ENCODE measurements around the gene FLYWCH1. TPM values are rescaled to one million over a fixed set of nuclear protein-coding genes. Genes with fewer than 3 reads are reported as not detected.

FLYWCH1 gene
- polyA plus RNA-seq, 4 donors = 19.3 to 40.9 (median 25.4) TPM

DNA sequence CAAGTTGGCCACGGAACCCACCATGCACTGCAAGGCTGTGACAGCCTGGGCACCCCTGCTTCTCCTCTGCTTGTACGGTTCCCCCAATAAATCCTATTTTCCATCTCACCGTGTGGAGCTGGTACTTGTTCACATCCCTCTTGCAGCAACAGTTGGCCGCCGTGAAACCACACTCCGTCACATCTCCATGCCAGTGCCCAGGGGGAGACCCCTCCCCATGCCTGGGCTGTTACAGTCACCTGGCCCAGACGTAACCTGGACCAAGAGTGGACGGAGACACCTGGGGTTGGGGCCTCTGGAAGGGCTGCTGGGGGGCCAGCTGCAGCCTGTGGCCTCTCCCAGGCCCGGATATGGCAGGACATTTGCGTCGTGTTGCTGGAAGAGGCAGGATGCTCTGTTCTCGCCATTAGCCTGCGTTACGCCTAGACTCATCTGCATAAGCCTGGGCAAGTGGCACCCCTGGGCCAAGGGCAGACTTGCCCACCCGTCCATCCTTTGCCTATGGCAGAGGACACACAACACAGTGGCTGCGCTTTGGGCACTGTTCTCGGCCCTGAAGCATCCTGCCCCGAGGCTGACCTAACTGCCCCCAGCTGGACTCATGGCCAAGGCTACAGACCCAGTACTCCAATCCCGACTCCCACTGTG lies 38.1 kb downstream of the FLYWCH1 start:
- DNase-seq (ENCODE audit: low read depth in 4 of 4, low spot score in 2 of 4) = no peak

DNA sequence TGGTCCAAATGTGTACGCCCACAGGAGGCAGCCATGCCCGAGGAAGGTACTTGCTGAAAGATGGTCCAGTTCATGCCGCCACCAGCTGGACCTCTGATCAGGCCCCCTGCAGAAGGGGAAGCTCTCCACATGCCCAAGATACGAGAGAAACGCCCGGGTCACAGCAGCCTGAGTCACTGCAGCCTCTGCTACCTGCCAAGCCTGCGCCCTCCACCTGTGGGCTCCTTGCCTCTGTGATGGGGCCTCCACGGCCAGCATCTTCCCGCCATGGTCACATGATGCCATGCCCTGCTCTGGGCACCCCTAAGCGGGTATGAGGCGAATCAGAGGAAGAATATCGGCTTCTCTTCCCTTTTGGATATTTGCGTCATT lies 38.6 kb downstream of the FLYWCH1 start:
- no peak for DNase-seq (ENCODE audit: low read depth in 4 of 4, low spot score in 2 of 4)

DNA sequence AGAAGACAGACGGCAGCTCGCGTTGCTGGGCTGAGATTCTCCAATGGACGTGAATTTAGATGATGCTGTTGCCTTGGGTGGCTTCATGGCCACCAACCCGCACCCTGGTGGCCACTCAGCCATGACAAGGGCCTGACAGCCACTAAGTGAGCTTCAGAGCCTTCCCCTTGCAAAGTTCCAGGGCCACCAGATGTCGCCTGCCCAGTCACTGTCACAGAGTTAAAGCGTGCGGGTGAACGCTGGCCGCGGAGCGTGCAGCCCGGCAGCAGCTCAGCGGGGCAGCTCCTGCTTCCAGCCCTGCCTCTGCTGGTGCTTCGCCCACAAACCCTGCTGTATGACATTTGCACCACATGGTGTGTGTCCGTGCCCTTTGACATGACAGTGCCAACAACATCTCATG lies 39.0 kb downstream of the FLYWCH1 start:
- DNase-seq (ENCODE audit: low read depth in 4 of 4, low spot score in 2 of 4) = no peak

DNA sequence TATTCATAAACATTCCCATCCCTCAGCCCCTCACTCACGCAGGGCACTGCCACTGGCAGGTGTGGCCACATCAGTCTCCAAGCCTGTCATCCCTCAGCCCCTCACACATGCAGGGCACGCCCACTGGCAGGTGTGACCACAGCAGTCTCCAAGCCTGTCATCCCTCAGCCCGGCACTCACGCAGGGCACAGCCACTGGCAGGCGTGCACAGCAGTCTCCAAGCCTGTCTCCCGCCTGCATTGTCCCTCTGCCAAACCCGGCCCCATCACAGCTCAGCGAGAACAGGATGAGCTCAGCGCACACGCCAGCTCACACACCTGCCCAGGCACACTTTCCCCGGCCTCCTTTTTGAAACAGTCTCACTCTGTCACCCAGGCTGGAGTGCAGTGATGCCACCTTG lies 40.9 kb downstream of the FLYWCH1 start:
- DNase-seq (ENCODE audit: low read depth in 4 of 4, low spot score in 2 of 4) = no peak

DNA sequence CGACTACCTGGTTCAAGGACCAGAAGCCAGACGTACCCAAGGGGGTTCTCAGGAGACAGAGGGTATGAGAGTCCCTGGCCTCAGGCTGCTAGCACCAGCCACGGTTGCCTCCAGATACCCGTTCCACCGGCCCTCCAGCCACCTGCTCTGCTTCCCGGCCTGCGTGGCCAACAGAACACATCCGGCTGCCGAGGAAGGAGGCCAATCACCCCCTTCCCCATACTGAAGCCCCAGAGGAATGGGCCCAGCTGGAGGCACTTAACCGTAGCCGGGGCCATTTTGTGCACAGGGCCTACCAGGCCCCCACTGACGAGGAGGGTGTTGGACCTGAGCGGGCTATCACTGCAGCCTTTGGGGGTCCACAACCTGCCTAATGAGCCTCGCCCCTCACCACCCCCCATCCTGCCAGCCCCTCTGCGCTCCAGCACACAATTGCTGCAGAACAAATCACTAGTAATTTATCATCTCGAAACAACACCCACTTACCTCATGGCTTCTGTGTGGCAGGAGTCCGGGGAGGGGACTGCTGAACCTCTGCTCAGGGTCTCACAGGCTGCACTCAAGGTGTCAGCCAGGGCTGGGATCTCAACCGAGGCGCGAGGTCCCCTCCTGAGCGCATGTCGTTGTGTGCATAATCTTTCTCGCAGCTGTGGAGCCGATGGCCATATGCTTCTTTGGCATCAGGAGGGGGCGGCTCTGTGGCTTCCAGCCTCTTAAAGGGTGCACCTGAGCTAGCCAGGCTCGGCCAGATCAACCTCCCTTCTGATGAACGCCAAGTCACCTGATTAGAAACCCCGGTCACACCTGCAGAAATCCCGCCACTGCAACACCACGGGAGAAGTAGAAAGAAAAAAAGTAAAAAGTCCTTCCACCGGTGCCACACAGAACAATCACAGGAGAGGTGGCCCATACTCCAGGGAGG lies 42.2 kb downstream of the FLYWCH1 start:
- no peak for DNase-seq (ENCODE audit: low read depth in 4 of 4, low spot score in 2 of 4)

DNA sequence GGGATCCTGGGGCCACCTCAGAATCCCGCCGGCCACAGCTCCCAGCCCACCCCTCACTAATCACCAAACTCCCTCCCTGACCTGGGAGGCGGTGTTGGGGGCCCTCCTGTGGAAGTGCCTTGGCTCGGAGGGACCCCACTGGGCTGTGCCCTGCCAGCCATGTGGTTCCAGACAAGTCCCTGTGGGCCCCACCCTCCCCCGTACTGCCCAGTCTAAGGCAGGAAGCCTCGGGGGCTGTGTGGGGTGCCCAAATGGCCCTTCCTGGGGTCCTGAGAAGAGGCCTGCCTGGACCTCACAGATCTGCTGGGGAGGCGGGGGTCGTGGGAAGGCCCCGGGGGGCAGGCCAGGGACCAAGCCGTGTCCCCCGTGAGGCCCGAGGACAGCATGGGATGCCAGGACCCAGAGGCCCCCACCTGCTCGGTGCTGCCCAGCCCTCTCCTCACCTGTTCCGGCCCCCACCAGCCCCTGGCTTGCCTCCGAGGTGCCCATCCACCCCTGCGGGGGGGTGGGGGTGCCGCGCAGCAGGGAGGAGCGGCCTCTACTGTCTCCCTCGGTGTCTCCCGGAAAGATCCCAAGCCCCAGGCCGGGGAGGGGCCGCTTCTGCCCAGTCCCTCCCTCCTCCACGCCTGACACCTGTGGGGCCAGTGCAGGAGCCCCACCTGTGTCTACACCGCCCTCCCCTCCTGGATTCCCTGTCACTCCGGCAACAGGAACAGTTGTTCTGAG lies 43.1 kb downstream of the FLYWCH1 start:
- DNase-seq (ENCODE audit: low read depth in 4 of 4, low spot score in 2 of 4) = no peak

DNA sequence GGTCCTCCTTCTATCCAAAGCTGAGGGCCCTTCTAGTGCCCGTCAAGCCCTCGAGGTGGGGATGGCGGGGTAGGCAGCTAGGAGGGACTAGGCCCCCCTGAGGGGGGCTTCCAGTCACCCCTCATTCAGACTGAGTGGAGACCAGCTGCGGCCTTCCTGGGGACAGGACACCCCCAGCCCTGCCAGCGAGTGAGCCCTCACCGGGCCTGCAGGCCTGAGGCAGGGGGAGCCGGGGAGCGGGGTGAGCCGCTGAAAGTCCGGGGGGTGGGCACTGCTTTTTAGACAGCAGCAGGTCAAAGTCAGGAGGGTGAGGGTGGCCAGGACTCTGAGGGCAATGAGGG lies 43.7 kb downstream of the FLYWCH1 start:
- DNase-seq (ENCODE audit: low read depth in 4 of 4, low spot score in 2 of 4) = no peak

DNA sequence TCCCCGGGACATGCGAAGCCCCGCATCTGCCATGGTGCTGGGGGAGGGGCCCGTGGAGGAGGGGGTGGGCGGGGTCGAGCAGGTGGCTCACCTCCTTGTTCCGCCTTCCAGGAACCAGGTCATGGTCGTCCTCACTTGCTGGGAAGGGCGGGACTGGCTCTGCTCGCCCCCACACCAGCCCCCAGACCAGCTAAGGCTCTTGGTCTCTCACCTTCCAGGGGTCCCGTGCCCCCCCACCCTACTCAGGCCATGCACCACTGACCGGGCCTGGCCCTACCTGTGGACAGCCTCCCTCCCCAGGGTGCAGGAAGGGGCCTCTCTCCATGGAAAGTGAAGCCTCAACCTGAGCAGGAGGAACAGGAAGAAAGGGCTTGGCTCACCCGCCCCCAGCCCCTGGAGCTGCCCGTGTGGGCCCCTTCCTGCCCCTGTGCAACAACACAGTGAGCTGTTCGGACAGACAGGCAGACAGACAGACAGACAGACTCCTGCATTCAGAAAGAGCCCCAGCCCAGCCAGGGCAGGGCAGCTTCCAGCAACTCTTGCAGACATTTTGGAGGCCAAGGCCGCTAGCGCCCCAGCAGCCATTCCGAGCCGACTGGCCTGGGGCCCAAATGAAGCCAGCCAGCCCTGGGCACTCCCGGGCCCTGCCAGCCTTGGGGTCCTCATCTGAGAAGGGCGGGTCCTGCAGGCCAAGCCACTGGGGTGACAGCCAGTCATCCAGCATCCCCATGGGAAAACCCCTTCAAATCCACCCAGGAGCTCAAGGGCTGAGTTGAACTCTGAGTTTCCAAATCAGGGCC lies 44.2 kb downstream of the FLYWCH1 start:
- no peak for DNase-seq (ENCODE audit: low read depth in 4 of 4, low spot score in 2 of 4)

DNA sequence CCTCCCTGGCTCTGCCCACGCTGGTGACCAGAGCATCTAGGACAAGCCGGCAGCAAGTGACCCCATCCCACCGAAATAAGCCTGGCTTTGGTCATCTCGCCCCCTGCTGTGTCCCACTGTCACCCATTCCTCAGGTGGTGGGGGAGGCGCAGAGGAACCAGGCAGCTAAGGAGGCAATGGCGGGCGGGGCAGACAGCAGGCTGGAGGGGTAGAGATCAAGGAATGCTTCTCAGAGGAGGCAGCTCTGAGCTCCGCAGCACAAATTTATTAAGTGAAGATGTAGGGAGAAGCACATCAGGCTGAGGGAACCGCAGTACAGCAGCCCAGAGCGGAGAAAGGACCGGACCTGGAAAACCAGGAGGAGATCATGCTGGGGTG lies 44.8 kb downstream of the FLYWCH1 start:
- no peak for DNase-seq (ENCODE audit: low read depth in 4 of 4, low spot score in 2 of 4)

DNA sequence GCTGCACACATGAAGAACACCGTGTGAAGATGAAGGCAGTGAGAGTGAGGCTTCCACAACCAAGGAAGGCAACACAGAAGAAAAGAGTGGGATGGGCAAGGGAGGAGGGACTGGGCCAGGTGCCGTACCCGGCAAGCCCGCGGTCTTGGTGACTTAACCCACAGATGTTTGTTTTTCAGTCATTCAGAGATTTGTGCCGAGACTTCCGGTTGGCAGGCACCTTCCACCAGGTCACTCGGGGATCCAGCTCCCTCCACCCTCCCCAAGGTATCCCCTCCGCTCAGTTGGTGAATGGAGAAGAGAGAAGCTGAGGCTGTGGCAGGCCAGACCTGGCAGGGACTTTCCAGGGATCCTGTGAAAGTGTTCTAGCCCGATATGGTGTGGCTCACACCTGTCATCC lies 47.5 kb downstream of the FLYWCH1 start:
- no peak for DNase-seq (ENCODE audit: low read depth in 4 of 4, low spot score in 2 of 4)

DNA sequence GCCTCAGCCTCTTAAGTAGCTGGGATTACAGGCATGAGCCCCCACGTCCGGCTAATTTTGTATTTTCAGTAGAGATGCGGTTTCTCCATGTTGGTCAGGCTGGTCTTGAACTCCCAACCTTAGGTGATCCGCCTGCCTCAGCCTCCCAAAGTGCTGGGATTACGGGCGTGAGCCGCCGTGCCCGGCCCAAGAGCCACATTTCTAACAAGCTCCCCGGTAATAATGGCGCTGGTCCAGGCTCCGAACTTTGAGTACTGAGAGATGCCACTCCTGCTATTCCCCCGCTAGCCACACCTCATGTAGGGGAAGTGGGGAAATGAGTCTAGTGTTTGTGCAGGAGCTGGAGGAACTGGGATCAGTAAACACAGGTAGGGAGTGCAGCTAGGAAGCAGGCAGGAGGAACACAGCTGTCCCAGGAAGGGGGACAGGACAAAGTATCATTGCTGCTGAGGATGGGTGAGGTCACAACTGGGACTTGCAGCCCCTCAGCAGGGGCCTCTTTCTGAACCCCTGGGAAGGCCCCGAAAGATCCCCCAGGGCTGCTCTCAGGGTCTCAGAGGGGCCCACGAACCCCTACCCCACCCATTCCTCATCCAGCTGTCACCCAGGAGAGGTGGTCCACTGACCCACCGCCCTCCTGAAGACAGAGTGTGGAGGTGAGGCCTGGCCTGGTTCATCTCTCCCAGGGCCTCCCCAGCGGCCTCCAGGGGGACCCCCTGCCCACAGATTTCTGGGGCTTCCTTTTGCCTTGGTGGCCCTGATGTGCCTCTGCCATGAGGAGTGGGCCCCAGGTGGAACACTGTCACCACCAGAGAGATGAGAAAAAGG lies 48.7 kb downstream of the FLYWCH1 start:
- no peak for DNase-seq (ENCODE audit: low read depth in 4 of 4, low spot score in 2 of 4)

DNA sequence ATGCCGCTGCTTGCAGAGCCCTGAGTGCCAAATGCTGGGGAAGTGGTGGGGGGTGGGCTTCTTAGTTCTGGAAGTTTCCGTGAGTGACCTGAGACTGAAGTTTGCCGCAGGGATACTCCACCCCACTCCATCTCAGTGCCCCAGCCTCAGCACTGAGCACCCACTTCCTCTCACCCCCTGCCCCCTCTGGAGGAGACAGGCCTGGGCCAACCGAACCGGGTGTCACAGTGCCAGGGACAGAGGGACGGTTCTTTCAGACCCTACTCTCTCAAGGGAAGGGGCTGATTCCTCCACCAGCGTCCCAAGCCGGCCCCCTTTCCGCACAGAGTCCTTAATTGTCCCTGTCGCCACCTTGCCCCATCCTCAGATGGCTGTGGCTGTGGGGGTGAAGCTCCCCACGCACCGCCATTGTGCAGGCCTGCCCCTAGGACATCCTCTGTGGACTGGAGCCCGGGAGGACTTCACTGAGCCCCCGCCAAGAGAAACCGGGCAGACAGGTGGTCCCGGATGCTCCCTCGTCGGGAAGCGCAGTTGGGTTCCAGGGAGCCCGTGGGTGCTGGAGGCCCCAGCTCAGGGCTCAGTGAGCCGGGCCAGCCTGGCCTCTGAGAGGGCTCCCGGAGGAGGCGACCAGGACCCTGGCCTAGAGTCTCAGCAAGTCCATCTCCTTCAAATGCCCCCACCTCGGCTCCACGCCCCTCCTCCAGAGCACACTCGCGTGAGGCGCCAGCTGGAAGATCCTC lies 50.8 kb downstream of the FLYWCH1 start:
- no peak for DNase-seq (ENCODE audit: low read depth in 4 of 4, low spot score in 2 of 4)

DNA sequence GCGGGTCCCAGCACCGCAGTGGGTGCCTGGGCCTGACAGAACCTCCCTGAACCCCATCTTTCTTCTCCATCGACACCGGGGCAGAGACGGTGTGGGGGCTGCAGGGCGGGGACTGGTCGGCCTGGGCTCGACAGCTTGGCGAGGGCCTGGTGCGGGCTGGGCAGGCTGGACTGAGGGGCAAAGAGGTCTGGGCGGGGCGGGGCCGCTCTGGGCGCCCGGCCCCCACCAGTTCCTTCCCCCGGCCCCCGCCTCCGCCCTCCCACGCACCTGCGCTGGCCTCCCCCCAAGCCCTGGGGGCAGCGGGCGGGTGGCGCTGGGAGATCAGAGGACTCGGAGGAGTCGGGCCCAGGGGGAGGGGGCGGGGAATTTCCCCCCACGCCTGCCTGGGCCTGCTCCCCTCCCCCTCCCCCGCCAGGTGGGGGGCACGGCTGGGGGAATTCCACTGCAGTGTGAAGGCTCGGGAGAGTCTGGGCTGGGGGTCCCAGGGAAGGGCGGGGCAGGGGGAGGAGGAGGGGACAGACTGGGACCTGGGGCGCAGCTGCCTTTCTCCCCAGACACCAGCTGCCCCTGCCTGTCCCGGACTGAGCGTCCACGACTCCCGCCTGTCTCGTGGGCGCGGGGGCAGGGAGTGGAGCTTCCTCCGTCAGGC lies 51.5 kb downstream of the FLYWCH1 start:
- DNase-seq (ENCODE audit: low read depth in 4 of 4, low spot score in 2 of 4) = no peak

DNA sequence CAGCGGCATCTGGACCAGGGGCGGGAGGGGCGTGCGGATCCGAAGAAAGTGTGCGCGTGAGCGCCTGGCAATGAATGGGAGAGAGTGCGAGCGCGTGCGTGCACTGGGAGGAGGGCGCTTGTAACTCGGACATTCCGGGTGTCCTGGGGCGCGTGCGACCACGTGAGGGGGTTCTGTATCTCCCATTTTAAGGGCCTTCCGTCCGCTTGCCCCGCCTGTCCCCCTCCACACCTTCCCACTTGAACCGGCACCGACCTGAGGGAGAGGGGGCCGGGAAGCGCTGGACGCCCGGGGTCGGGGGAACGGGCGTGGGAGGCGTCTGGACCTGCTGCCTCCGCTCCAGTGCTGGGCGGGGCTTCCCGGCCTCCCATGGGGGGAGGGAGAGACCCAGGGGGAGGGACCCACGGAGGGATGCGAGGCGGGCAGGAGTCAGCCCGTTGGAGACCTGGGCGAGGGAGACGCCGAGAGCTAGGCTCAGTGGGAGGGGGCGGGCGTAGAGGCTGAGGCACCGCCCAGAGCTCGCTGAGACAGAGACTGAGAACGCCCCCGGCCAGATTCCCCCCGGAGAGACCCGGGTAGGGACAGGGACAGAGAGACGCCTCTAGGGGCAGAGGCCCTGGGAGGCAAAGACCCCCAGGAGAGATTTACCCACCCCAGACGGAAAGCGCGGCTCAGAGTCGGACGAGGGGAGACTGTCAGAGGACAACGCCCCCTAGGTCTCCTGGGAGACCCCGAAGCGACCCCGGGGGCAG lies 52.2 kb downstream of the FLYWCH1 start, which contains the start of gene KREMEN2:
TSS of gene KREMEN2 (plus strand) at position 553 of the 752 bp plus-strand sequence. CDS start 246 bp downstream, outside the sequence.
- no peak for DNase-seq (ENCODE audit: low read depth in 4 of 4, low spot score in 2 of 4)

DNA sequence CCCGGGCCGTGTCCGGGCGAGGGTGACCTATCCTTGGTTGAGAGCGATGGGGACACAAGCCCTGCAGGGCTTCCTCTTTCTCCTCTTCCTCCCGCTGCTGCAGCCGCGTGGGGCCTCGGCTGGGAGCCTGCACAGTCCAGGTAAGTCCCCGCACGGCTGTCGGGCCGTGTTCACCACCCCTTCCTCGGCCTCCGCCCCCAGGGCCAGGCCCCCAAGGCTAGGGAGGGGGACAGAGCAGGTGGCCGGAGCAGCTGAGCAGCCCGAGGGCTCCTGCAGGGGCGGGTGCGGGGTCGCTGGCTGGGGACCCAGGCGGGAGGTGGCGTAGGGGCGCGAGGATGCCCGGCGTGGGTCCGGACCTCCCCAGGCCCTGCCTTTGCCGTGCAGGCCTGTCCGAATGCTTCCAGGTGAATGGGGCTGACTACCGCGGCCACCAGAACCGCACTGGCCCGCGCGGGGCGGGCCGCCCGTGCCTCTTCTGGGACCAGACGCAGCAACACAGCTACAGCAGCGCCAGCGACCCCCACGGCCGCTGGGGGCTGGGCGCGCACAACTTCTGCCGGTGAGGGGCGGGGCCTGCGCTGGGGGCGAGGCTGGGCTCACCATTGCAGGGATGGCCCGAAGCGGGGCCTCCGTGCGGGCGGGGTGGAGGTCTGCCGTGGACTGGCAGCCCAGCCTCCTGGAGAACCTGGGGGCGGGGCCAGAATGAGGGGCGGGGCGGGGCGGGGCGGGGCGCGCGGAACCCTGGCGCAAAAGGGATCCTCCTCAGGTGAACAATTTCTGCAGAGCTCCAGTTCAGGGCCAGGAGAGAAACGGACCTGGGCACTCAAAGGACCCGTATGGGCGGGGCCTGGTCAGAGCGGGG lies 53.0 kb downstream of the FLYWCH1 start:
- DNase-seq (ENCODE audit: low read depth in 4 of 4, low spot score in 2 of 4) = no peak

DNA sequence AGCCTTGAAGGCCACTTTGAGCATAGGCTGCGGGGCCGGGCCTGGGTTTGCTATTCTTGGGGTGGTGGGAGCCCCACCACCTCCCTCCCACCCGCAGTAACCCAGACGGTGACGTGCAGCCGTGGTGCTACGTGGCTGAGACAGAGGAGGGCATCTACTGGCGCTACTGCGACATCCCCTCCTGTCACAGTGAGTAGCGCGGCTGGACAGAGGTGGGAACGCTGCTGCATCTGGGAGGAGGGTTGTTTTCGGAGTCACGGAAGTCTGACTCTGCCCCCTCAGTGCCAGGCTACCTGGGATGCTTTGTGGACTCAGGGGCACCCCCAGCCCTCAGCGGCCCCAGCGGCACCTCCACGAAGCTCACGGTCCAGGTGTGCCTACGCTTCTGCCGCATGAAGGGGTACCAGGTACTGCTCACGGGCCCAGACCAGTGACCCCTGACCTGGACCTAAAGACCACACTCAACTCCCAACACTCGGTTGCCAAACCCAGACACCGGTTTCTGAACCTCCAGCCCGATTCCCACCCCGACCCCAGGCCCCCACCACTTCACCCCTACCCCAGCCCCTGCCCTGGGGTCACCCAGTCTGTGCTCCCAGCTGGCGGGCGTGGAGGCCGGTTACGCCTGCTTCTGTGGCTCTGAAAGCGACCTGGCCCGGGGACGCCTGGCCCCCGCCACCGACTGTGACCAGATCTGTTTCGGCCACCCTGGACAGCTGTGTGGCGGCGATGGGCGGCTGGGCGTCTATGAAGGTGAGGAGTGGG lies 54.5 kb downstream of the FLYWCH1 start:
- DNase-seq (ENCODE audit: low read depth in 4 of 4, low spot score in 2 of 4) = no peak

Measured in left renal cortex interstitium (tissue), 4 donors.